WI38 (cell line): ENCODE results near the gene TXNDC12.

Source experiments
- H3K4me3 ChIP-seq: 2 replicates; pipeline ENCODE4 v1.5.1; 2011; ENCODE audit warnings: low read depth, mild to moderate bottlenecking, control low read depth, low read length
- TF ChIP-seq, protein P1 (sequence below): IDR thresholded peaks from 2 replicates; pipeline ENCODE4 v1.5.1; 2012; ENCODE audit warnings: low read depth, mild to moderate bottlenecking, control low read depth, low read length

TXNDC12 gene

DNA sequence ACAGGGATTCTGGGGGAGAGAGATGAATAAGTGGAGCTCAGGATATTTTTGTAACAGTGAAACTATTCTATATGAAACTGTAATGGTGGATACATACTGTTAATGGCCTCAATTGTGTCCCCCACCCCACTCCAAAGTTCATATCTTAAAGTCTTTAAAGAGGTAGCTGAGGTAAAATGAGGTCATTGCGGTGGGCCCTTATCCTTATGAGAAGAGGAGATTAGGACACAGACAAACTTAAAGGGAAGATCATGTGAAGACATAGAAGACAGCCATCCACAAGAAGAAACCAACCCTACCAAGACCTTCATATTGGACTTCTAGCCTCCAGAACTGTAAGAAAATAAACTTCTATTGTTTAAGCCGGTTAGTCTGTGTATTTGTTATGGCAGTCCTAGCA, 9.8 kb downstream of the TXNDC12 start:
- TF ChIP-seq, protein P1, sequence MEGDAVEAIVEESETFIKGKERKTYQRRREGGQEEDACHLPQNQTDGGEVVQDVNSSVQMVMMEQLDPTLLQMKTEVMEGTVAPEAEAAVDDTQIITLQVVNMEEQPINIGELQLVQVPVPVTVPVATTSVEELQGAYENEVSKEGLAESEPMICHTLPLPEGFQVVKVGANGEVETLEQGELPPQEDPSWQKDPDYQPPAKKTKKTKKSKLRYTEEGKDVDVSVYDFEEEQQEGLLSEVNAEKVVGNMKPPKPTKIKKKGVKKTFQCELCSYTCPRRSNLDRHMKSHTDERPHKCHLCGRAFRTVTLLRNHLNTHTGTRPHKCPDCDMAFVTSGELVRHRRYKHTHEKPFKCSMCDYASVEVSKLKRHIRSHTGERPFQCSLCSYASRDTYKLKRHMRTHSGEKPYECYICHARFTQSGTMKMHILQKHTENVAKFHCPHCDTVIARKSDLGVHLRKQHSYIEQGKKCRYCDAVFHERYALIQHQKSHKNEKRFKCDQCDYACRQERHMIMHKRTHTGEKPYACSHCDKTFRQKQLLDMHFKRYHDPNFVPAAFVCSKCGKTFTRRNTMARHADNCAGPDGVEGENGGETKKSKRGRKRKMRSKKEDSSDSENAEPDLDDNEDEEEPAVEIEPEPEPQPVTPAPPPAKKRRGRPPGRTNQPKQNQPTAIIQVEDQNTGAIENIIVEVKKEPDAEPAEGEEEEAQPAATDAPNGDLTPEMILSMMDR: no peak
- no peak overlapping the region for H3K4me3 ChIP-seq

DNA sequence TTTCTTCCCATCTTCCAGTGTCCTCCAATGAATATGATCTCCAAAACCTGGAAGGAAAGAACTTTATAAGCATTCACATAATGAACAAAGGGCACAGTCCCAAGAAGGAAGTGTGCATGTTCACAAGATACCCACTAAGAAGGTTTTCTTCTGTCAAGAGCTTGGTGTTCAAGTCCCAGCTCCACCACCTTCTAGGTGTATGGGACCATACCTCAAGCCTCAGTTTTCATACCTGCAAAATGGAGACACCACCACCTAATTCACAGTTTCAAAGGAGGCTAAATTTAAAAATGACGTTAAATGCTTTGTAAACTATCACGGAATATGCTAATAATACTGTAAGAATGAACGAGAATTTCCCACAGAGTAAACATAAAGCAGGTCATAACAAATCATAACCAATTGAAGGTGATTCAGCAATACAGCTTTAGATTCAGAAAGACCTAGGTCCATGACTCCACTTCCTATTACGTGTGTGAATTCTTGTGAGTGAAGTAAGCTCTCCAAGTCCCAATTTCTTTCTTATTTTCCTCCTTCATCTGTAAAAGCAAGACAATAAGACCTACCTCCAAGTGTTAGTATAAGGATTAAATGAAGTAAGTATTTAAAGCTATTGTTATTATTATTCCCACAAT, 13.3 kb downstream of the TXNDC12 start:
- TF ChIP-seq, protein P1: no peak
- H3K4me3 ChIP-seq: no peak overlapping the region

DNA sequence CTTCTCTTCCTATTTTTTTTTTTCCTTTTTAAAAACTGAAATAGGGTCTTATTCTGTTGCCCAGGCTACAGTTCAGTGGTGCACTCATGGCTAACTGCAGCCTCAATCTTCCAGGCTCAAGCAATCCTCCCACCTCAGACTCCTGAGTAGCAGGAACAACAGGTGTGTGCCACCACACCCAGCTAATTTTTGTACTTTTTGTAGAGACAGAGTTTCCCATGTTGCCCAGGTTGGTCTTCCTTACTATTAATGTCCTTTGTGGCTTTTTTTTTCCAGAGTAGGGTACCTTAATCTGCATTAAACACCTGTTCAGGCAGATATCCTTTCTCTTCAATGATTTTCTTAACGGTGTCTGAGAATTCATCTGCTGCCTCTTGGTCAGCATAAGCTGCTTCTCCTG, 17.1 kb downstream of the TXNDC12 start:
- H3K4me3 ChIP-seq: no peak overlapping the region
- TF ChIP-seq, protein P1: no peak

DNA sequence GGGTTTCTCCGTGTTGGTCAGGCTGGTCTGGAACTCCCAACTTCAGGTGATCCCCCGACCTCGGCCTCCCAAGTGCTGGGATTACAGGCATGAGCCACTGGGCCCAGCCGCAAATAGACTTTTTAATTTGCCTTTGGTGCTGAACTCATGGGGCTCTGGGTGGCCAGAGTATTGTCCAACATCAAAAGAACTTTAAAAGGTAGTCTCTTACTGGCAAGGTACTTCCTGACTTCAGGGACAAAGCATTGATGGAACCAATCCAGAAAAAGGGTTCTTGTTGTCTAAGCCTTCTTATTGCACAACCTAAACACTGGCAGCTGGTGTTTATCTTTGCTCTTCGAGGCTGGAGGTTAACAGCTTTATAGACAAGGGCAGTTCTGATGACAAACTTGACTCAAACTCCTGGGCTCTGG, 17.6 kb downstream of the TXNDC12 start:
- TF ChIP-seq, protein P1: no peak
- no peak overlapping the region for H3K4me3 ChIP-seq

DNA sequence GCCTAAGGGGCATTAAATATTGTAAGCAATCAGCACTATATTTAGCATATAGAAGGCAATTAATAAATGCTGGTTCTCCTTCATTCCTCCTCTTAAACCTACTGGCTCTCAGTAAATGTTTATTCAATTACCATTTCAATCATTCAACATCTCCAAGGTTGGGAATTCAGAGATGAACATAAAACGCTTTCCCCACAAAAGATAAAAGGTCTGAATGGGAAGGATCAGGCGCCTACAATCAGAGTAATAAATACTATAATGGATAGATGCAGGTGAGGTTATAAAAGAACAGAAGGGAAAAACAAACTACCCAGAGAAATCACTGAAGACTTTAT, 21.0 kb downstream of the TXNDC12 start:
- H3K4me3 ChIP-seq: no peak overlapping the region
- TF ChIP-seq, protein P1: no peak

DNA sequence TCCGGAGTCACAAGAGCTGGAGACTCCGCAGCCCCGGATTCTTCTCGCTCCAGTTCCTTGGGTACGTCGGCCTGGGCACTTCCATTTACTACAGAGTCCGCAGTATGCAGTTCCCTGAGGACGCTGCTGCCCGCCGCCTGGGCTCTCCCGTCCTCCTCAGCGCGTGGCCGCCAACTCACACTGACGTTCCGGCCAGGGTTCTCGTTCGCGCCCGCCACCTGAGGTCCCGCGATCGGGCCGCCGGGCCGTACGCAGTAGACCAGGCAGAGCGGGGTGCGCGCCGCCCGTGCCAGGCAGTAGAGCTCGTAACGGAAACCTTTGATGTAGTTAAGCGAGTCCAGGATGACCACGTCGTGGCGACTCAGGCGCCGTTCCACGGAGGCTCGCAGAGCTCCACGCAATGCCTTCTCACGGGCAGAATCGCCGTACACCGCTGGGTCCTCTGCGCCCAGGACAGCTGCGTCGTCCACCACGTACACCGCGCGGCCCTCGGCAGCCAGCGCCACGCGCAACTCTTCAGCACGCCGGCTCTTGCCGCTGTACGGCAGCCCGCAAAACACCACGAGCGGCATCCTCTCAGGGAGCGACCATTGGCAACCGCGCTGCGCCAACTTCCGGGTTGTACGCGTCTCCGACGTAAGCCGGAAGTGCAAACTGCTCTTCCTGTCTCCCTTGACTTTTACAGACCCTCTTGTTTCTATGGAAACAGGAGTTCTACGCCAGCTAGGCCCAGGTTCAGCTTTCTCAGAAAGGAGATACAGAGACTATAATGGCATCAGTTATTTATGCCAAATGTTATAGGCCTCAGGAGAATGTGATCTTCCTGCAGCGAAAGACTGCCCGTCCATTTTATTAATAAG, 21.6 kb downstream of the TXNDC12 start, which contains the start of gene KTI12:
Gene KTI12, minus strand, starts transcription at position 621 of the 860 bp plus-strand sequence. Its CDS starts 49 bp downstream, at position 572.
- H3K4me3 ChIP-seq: peak within 1 kb of the TSS; percentile 79
- TF ChIP-seq, protein P1: no peak

DNA sequence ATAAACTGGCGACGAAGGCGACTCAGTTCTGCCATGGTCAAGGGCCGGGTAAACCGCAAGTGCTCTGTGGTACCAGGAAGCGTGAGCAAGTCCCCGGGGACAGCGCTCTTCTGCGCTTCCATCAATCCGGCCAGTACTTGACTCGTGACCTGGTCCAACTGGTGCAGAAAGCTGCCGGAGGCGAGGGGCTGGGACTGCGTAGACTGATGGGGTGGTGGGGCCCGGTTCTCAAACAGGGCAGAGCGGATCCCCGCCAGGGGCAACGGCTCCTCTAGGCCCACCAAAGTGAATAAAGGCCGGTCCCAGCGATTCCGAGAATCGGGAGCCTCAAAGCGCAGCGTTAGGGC, 22.2 kb downstream of the TXNDC12 start:
- H3K4me3 ChIP-seq: peak overlapping the region; percentile 79
- TF ChIP-seq, protein P1: no peak
